HEK293 (cell line): Measurements from ENCODE around the gene POGLUT2.
A peak's percentile ranks its signal among the peaks of the same experiment; 100 is the strongest.

Experiments
- CTCF ChIA-PET: fragments of 350-600 bp; formaldehyde crosslinking; extraction: SDS; loops from one replicate; lab custom pipeline; 2021; ENCODE audit warnings: antibody characterized with exemption; lab: Yijun Ruan, JAX
- POLR2A ChIA-PET: fragments of 300-600 bp; formaldehyde crosslinking; extraction: SDS; loops from one replicate; lab custom pipeline; 2020; ENCODE audit warnings: antibody characterized with exemption, inconsistent platforms; lab: Yijun Ruan, JAX
- H3K27ac ChIP-seq: fragments of 200-500 bp; sonication (Bioruptor generic); 2 replicates; pipeline ENCODE4 v1.5.1; 2014; ENCODE audit warnings: low read depth, low read length, control low read depth, inconsistent platforms; ENCODE audit errors: extremely low read depth
- H3K36me3 ChIP-seq, 2 experiments: fragments of 200-500 bp in 1 of 2; sonication (Bioruptor generic) in 1 of 2; 1 replicate in 1 of 2; 2 replicates in 1 of 2; pipeline ENCODE4 v1.5.1; 2014 to 2017; ENCODE audit warnings: inconsistent platforms in 2 of 2, low read length in 2 of 2; ENCODE audit not compliant: control insufficient read depth in 2 of 2, insufficient read depth in 1 of 2
- H3K4me1 ChIP-seq: fragments of 200-500 bp; sonication (Bioruptor generic); 2 replicates; pipeline ENCODE4 v1.5.1; 2014; ENCODE audit warnings: mild to moderate bottlenecking, low read length, inconsistent platforms; ENCODE audit not compliant: control insufficient read depth, insufficient read depth
- H3K4me3 ChIP-seq: 2 replicates; pipeline ENCODE4 v1.5.1; 2011; ENCODE audit warnings: low read depth, mild to moderate bottlenecking, control low read depth, low read length, moderate library complexity
- H3K9me3 ChIP-seq: fragments of 200-500 bp; sonication (Bioruptor generic); 2 replicates; pipeline ENCODE4 v1.5.1; 2014; ENCODE audit warnings: low read depth, low read length, inconsistent platforms; ENCODE audit not compliant: control insufficient read depth, insufficient read depth
- EGR2 ChIP-seq: fragments of 450-650 bp; formaldehyde crosslinking; IDR thresholded peaks from 2 replicates; pipeline ENCODE4 v1.5.1; 2016; ENCODE audit warnings: low read depth, missing biosample characterization, missing genetic modification characterization
- MZF1 ChIP-seq: fragments of 450-650 bp; formaldehyde crosslinking; IDR thresholded peaks from 2 replicates; pipeline ENCODE4 v1.5.1; 2017; ENCODE audit warnings: missing biosample characterization, missing genetic modification characterization, borderline replicate concordance
- ZBTB17 ChIP-seq: fragments of 450-650 bp; formaldehyde crosslinking; IDR thresholded peaks from 2 replicates; pipeline ENCODE4 v1.5.1; 2016; ENCODE audit warnings: missing biosample characterization, missing genetic modification characterization
- ZFHX2 ChIP-seq: fragments of 450-650 bp; formaldehyde crosslinking; conservative IDR thresholded peaks from 2 replicates; pipeline ENCODE4 v1.5.1; 2016; ENCODE audit warnings: missing biosample characterization, missing genetic modification characterization
- ZNF214 ChIP-seq: fragments of 450-650 bp; formaldehyde crosslinking; IDR thresholded peaks from 2 replicates; pipeline ENCODE4 v1.5.1; 2017; ENCODE audit warnings: missing biosample characterization, mild to moderate bottlenecking, missing genetic modification characterization, borderline replicate concordance
- ZNF335 ChIP-seq: fragments of 450-650 bp; formaldehyde crosslinking; conservative IDR thresholded peaks from 2 replicates; pipeline ENCODE4 v1.5.1; 2016; ENCODE audit warnings: missing biosample characterization, missing genetic modification characterization
- ZNF549 ChIP-seq: fragments of 450-650 bp; IDR thresholded peaks from 2 replicates; pipeline ENCODE4 v1.5.1; 2018; ENCODE audit warnings: missing biosample characterization, missing genetic modification characterization, mild to moderate bottlenecking, inconsistent platforms, moderate library complexity
- ZNF654 ChIP-seq: fragments of 450-650 bp; formaldehyde crosslinking; IDR thresholded peaks from 2 replicates; pipeline ENCODE4 v1.5.1; 2016; ENCODE audit warnings: low read depth, missing biosample characterization, missing genetic modification characterization
- ZNF76 ChIP-seq: fragments of 450-650 bp; formaldehyde crosslinking; IDR thresholded peaks from 2 replicates; pipeline ENCODE4; 2016; ENCODE audit warnings: low read depth, missing biosample characterization, missing genetic modification characterization, borderline replicate concordance
- TF ChIP-seq, protein P1 (sequence below): fragments of 450-650 bp; formaldehyde crosslinking; IDR thresholded peaks from 2 replicates; pipeline ENCODE4 v1.5.1; 2016; ENCODE audit warnings: missing biosample characterization, missing genetic modification characterization
- TF ChIP-seq, protein P2 (sequence below): fragments of 450-650 bp; formaldehyde crosslinking; conservative IDR thresholded peaks from 2 replicates; pipeline ENCODE4 v1.5.1; 2016; ENCODE audit warnings: low read depth, missing biosample characterization, missing genetic modification characterization
- TF ChIP-seq, protein P3 (sequence below): fragments of 450-650 bp; formaldehyde crosslinking; IDR thresholded peaks from 2 replicates; pipeline ENCODE4 v1.5.1; 2017; ENCODE audit warnings: missing biosample characterization, missing genetic modification characterization

The POGLUT2 gene

DNA sequence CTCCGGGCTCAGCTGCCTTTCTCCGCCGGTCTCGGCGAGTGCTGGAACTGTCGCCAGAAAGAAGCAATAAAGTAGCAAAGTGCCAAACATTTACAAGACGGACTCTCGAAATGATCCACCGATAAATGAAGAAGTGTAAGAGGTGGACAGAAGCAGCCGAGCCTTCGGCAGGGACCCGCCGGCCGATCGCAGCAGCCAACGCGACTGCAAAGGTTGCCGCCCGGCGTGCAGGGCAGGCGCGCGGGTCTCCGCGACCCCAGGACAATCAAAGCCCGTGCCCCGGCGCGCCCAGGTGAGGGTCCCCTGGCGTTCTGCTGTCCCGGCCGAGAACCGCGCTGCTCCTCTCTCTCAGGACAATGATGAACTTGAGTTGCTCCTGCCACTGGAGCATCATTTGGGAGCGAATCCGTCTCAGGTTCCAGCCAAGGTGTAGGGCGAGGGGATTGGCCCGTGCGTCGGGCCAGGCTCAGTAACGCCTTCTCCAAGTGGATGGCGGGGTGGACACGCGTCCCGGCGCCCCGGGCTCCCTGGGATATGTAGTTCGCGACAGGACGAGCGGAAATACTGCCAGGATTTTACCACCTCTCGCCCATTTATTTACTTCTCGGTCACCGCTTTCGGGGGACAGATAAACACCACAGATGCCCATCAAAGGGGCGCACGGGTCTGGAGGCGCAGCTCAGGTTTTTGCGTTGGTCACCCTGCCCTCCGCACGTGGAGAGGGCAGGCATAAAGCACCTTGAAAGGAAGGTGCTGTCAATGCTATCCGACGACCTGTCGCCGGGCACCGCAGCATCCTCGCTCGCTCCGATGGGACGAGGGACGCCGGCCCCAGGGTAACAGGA, at the start of gene POGLUT2, which contains the start of gene BIVM (continued):
- TF ChIP-seq, protein P1, sequence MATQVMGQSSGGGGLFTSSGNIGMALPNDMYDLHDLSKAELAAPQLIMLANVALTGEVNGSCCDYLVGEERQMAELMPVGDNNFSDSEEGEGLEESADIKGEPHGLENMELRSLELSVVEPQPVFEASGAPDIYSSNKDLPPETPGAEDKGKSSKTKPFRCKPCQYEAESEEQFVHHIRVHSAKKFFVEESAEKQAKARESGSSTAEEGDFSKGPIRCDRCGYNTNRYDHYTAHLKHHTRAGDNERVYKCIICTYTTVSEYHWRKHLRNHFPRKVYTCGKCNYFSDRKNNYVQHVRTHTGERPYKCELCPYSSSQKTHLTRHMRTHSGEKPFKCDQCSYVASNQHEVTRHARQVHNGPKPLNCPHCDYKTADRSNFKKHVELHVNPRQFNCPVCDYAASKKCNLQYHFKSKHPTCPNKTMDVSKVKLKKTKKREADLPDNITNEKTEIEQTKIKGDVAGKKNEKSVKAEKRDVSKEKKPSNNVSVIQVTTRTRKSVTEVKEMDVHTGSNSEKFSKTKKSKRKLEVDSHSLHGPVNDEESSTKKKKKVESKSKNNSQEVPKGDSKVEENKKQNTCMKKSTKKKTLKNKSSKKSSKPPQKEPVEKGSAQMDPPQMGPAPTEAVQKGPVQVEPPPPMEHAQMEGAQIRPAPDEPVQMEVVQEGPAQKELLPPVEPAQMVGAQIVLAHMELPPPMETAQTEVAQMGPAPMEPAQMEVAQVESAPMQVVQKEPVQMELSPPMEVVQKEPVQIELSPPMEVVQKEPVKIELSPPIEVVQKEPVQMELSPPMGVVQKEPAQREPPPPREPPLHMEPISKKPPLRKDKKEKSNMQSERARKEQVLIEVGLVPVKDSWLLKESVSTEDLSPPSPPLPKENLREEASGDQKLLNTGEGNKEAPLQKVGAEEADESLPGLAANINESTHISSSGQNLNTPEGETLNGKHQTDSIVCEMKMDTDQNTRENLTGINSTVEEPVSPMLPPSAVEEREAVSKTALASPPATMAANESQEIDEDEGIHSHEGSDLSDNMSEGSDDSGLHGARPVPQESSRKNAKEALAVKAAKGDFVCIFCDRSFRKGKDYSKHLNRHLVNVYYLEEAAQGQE (tag by site-specific recombination), result no peak
- no peak for TF ChIP-seq ZNF549 (tag by site-specific recombination)

DNA sequence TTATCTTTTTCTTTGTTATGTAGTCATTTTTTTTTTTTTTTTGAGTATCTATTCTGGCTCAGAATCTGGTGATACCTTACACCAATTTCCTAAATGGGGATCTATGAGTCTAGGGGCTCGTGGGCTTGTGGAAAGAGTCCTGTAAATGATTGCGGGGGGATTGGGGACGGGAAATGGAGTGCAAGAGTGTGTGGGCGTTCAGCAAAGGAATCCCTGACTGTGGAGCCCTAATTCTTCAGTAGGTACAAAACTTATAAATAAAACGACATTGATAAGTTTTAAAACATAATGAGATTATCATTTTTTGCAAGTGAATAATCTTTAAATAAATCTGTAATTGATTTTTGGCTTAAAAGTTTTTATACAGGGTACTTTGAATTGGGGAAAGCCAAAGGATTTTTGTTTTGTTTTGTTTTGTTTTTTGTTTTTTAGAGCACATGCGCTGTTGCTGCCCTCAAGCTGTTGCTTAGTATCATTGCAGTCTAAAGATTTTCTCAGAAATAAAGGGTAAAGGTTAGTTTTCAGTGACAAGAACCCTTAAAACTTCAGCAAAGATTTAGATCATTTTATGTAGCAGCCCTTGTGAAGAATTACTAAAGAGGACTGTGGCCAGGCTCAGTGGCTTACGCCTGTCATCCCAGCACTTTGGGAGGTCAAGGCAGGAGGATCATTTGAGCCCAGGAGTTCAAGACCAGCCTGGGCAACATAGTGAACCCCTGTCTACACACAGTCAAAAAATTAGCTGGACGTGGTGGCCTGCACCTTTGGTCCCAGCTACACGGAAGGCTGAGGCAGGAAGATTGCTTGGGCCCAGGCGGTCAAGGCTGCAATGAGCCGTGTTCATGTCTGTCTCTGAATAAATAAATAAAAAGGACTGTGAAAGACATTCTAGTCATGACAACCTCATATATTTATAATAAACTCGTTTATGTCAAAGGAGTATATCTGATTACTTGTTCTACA, 48.8 kb upstream of the POGLUT2 start:
- POLR2A ChIA-PET, result interaction anchor here (1.1 to 2.6 kb wide), 2 partner anchors 251 to 256 kb away, joined by 4 to 33 read pairs; partner anchors contain the start of gene TPP2
- H3K36me3 ChIP-seq, result peaks cover 0 to 7% of the 10 kb centered on the region in 2 experiments; a peak in 1 of 3 replicates
- TF ChIP-seq ZFHX2 (tag by site-specific recombination) (peak; percentile 63), ZNF654 (tag by site-specific recombination) (peak; percentile 59), ZNF76 (tag by site-specific recombination) (no peak), MZF1 (tag by site-specific recombination) (no peak; the same call in 1 of the 2 replicates), EGR2 (tag by site-specific recombination) (peak; percentile 47; the same call in 1 of the 2 replicates)
- TF ChIP-seq, all 188 proteins: peak for 3
- no peaks in the 10 kb centered on the region for H3K4me1 ChIP-seq
- no peak overlapping the region; the same call in 1 of the 2 replicates for H3K27ac ChIP-seq
- no peaks in the 10 kb centered on the region for H3K9me3 ChIP-seq
- CTCF ChIA-PET, result interaction anchor here (1.1 to 2.0 kb wide), 6 partner anchors 32 to 282 kb away, joined by 3 to 9 read pairs (median 4); no protein-coding TSS in a partner anchor
- H3K4me3 ChIP-seq, result peak overlapping the region; percentile 97

DNA sequence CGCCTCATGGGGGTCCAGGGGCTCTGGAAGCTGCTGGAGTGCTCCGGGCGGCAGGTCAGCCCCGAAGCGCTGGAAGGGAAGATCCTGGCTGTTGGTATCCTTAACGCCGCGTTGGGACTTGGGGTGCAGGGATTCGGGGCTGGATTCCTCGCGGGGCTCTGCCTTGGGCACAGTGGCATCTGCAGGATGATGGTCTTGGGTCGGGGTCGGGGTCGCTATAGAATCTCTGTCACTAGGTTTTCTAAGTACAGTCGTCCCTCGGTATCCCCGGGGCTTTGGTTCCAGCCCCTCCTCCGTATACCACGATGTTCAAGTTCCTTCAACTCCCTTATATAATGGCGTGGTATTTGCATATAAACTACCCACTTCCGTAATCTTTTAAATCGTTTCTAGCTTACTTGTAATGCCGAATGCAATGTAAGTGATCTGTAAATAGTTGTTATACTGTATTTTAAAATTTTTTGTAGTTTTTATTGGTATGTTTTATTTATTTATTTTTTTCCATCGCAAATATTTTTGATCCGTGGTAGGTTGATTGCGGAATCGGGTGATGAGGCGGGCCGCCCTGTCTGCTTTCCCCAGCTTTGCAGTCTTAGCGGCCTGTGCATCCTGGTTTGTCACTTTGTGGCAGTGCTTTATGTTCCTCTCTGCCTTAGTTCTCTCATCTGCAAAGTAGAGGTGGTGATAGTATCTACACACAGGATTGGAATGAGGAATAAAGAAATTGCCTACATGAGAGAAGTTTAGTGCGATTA, 47.7 kb upstream of the POGLUT2 start:
- no peaks in the 10 kb centered on the region for H3K9me3 ChIP-seq
- peak overlapping the region; percentile 97 for H3K4me3 ChIP-seq
- peaks cover 0 to 7% of the 10 kb centered on the region in 2 experiments; a peak in 1 of 3 replicates for H3K36me3 ChIP-seq
- POLR2A ChIA-PET, result interaction anchor here (1.2 to 2.6 kb wide), 5 partner anchors 10 to 278 kb away, joined by 3 to 33 read pairs (median 9); partner anchors contain the start of genes BIVM, POGLUT2, TEX30 and TPP2
- no peaks in the 10 kb centered on the region for H3K4me1 ChIP-seq
- TF ChIP-seq ZNF214 (tag by site-specific recombination) (no peak), ZBTB17 (peak; percentile 84), ZNF335 (tag by site-specific recombination) (peak; percentile 21)
- TF ChIP-seq, protein P2, sequence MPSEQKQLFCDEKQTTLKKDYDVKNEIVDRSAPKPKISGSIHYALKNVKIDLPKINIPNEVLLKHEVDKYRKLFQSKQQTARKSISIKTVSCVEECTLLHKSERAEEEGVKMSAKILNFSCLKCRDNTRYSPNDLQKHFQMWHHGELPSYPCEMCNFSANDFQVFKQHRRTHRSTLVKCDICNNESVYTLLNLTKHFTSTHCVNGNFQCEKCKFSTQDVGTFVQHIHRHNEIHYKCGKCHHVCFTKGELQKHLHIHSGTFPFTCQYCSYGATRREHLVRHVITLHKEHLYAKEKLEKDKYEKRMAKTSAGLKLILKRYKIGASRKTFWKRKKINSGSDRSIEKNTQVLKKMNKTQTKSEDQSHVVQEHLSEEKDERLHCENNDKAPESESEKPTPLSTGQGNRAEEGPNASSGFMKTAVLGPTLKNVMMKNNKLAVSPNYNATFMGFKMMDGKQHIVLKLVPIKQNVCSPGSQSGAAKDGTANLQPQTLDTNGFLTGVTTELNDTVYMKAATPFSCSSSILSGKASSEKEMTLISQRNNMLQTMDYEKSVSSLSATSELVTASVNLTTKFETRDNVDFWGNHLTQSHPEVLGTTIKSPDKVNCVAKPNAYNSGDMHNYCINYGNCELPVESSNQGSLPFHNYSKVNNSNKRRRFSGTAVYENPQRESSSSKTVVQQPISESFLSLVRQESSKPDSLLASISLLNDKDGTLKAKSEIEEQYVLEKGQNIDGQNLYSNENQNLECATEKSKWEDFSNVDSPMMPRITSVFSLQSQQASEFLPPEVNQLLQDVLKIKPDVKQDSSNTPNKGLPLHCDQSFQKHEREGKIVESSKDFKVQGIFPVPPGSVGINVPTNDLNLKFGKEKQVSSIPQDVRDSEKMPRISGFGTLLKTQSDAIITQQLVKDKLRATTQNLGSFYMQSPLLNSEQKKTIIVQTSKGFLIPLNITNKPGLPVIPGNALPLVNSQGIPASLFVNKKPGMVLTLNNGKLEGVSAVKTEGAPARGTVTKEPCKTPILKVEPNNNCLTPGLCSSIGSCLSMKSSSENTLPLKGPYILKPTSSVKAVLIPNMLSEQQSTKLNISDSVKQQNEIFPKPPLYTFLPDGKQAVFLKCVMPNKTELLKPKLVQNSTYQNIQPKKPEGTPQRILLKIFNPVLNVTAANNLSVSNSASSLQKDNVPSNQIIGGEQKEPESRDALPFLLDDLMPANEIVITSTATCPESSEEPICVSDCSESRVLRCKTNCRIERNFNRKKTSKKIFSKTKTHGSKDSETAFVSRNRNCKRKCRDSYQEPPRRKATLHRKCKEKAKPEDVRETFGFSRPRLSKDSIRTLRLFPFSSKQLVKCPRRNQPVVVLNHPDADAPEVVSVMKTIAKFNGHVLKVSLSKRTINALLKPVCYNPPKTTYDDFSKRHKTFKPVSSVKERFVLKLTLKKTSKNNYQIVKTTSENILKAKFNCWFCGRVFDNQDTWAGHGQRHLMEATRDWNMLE (tag by site-specific recombination), result no peak
- TF ChIP-seq, protein P3, sequence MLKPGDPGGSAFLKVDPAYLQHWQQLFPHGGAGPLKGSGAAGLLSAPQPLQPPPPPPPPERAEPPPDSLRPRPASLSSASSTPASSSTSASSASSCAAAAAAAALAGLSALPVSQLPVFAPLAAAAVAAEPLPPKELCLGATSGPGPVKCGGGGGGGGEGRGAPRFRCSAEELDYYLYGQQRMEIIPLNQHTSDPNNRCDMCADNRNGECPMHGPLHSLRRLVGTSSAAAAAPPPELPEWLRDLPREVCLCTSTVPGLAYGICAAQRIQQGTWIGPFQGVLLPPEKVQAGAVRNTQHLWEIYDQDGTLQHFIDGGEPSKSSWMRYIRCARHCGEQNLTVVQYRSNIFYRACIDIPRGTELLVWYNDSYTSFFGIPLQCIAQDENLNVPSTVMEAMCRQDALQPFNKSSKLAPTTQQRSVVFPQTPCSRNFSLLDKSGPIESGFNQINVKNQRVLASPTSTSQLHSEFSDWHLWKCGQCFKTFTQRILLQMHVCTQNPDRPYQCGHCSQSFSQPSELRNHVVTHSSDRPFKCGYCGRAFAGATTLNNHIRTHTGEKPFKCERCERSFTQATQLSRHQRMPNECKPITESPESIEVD (tag by site-specific recombination), result peak; percentile 38; the same call in 1 of the 2 replicates
- peak overlapping the region; percentile 72 for H3K27ac ChIP-seq
- CTCF ChIA-PET, result interaction anchor here (0.6 to 1.4 kb wide), 5 partner anchors 83 to 773 kb away, joined by 3 to 9 read pairs (median 3); no protein-coding TSS in a partner anchor
